GM19193 (cell line): Measurements from ENCODE around the gene AKT1.

Experiments
- POLR2A ChIP-seq: IDR thresholded peaks from 4 replicates; pipeline ENCODE4 v1.6.1; 2011; ENCODE audit not compliant: insufficient read depth, insufficient read length; ENCODE audit errors: extremely low read depth

Gene AKT1

DNA sequence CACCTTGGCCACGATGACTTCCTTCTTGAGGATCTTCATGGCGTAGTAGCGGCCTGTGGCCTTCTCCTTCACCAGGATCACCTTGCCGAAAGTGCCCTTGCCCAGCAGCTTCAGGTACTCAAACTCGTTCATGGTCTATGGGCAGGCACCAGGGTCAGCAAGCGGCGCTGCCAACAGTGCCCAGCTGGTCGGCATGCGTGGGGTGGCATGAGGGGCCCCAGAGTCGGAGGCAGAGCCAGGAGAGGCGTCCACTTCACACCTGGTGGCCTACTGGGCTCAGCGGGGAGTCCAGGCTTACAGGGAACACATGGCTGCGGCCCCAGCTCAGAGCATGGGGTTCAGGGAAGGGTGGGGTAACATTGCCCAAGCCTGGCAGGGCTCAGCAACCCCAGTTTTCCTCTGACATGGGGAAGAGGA is 20.5 kb downstream of the AKT1 start:
- TF ChIP-seq POLR2A = no peak

DNA sequence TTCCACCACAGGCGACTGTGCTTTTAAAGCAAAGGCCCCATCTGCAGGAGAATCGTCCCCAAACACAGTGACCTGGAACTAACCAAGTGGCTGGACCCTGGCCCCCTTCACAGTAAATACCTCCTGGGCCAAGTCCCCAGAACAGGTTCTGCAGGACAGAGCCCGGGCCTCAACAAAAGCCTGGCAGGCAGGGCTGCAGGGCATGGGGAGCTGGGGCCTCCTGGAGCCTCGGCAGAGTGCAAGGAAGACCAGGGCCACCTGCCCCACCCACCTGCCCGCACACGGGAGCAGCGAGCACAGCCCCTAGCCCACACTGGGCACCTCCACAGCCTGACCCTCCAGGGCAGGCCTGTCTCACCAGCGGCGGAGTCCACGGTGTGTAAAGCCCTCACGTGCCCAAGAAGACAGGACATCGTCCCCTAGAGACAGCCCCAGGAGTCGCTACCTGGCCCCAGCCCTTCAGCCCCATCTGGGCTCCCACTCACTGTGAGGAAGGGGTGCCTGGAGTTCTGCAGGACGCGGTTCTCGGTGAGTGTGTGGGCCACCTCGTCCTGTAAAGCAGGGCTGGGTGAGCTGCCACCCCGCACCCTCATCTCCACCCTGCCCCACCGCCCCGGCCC is 21.0 kb downstream of the AKT1 start:
- TF ChIP-seq POLR2A = no peak

DNA sequence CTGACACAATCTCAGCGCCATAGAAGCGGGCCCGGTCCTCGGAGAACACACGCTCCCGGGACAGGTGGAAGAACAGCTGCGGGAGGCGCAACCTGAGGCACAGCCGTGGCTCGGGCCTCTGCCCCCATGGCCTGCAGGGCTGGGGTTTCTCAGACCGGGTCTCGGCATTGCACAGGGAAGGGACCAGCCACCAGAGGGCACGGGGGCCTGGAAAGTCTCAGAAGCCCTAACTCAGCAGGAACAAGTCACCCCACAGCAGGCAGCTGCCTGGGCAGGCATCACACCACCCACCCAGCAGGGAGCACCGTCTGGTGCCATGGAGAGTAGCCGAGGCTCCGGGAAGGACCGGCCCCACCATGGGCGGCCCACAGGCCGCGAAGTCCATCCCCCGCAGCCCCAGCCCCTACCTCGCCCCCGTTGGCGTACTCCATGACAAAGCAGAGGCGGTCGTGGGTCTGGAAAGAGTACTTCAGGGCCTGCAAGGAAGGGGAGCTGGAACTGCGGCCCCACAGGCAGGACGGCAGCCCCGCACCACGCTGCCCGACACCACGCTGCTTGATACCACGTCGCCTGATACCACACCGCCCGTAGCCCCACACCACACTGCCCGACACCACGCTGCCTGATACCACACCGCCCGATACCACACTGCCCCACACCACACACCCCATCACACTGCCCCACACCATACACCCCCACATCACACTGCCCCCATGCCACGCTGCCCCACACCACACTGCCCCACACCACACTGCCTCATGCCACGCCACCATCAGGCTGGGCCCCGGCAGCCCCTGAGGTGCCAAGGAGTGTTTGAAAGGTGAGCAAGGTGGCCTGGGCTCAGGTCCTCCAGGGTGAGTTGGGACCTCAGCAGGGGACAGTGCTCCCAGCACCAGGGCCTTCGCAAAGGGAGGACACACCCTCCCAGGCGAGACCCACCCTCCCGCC is 21.8 kb downstream of the AKT1 start:
- no peak for TF ChIP-seq POLR2A

DNA sequence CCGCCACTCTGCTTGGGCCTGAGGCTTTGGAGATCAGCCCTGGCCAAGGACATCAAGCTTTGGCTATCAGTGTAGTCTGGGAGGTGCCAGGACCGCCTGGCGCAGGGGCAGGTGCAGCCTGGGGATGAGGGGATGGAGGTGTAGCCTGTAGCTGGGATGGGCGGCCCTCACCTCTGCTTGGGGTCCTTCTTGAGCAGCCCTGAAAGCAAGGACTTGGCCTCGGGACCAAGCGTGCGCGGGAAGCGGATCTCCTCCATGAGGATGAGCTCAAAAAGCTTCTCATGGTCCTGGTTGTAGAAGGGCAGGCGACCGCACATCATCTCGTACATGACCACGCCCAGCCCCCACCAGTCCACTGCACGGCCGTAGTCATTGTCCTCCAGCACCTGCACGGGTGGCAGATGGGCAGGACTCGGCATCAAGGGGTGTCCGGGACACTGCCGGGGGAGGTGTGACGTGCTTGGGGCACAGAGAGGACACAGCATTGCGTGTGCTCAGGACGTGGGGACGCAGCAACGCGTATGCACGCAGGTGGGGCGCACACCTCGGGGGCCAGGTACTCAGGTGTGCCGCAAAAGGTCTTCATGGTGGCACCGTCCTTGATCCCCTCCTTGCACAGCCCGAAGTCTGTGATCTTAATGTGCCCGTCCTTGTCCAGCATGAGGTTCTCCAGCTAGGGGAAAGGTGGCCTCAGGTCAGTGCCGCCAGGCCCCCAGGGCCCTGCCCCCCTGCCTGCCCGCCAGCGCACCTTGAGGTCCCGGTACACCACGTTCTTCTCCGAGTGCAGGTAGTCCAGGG is 22.6 kb downstream of the AKT1 start:
- TF ChIP-seq POLR2A = no peak

DNA sequence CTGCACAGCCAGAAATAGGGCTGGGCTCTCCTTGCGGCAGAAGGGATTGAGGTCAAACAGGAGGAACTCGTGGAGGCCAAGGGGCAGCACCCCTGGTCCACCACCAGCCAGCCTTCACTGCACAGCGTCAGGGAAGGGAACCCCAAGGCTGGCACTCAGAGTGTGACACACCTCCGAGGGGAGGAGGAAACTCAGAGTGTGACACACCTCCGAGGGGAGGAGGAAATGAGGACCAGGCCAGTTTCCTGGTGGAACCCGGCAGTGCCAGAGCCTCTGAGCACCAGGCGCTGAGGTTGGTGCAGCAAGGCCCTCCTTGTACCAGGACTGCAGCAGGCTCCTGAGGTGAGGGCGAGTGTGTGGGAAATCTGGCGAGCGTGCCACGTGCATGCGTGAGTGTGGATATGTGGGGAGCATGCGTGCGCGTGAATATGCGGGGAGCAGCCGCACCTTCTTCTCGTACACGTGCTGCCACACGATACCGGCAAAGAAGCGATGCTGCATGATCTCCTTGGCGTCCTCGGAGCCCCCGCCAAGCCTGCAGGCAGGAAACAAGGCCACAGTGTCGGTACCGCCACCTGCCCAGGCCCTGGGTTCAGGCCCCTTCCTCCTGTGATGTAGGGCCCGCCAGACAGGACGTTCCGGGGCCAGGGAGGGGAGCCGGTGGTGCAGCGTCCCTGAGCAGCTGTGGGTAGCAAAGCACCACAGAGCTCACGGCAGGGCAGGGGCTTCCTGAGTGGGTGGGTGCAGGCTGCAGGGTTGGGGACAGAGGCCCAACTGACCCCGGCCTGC is 23.4 kb downstream of the AKT1 start:
- no peak for TF ChIP-seq POLR2A

DNA sequence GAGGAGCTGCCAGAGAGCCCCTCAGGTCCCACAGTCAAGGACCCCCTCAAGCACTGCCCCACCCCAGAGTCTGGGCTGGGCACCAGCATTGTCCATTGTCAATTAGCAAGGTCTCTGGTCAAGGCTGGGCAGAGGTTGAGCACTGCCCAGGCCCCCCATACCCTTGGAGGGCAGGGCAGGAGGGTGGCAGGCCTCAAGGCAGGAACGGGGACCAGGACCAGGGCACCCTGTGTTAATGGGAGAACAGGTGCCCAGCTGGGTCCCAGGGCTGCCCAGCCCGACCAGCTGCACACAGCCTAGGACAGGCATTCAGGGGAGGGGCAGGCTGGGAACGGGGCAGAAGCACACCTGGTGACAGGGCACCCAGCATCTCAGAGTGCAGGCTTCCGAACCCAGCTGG is 24.2 kb downstream of the AKT1 start:
- no peak for TF ChIP-seq POLR2A

DNA sequence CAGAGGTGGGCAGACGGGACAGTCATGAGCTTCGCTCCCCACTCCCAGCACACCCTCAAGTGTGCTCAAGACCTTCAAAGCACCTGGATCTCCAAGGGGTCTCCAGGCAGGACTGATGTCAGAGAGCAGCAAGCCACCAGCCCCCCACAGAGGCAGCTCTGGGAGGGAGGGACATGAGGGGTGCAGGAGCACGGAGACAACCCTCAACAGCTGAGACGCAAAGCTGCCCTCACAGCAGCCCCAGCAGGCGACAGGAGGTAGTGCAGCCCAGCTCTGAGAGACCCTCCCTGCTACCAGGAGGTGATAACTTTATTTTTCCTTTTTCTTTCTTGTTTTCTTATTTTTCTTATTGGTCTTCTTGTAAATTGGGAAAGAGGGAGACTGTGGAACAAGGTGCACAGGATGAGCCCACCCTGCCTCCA is 24.7 kb downstream of the AKT1 start:
- no peak for TF ChIP-seq POLR2A

DNA sequence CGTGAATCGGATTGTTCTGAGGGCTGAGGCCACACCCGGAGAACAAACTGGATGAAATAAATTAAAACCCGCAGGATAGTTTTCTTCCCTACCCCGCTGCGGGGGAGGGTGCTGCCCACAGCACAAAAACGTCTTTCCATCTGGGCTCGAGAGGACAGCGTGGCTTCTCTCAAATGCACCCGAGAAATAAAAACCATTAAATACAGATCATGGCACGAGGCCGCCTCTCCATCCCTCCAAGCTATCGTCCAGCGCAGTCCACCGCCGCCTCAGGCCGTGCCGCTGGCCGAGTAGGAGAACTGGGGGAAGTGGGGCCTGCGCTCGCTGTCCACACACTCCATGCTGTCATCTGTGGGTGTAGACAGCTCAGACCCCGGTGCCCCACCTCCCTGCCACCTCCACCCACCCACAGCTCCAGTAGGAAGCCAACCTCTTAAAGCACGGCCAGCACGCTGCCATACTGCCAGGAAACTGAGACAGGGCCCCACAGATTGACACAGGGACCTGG is 25.4 kb downstream of the AKT1 start:
- TF ChIP-seq POLR2A = no peak

DNA sequence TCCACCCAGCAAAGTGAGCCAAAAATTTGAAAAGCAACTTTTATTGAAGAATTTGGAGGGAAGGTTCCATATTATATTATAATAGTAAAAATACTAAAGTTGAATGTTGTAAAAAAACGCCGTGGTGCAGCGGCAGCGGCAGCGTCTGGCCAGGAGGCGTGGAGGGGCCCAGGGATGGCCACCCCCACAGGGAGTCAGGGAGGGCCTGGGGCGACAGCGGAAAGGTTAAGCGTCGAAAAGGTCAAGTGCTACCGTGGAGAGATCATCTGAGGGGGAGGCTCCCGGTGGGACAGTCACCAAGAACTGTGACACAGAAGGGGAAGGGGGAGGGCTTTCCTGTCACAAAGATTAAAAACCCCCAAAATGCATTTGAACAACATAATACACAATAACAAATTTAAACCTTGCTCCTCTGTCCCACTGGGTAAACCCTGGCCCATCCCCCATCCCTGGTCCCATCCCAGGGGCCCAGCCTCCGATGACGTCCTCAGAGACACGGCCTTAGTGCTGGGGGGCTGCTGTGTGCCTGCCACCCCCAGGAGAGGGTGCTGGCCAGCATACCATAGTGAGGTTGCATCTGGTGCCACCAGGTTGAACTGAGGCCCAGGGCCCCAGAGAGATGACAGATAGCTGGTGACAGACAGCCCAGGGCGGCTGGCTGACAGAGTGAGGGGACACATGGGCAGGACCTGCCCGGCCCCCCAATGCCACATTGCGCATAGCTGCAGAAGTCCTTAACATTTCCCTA is 26.1 kb downstream of the AKT1 start:
- TF ChIP-seq POLR2A = no peak

DNA sequence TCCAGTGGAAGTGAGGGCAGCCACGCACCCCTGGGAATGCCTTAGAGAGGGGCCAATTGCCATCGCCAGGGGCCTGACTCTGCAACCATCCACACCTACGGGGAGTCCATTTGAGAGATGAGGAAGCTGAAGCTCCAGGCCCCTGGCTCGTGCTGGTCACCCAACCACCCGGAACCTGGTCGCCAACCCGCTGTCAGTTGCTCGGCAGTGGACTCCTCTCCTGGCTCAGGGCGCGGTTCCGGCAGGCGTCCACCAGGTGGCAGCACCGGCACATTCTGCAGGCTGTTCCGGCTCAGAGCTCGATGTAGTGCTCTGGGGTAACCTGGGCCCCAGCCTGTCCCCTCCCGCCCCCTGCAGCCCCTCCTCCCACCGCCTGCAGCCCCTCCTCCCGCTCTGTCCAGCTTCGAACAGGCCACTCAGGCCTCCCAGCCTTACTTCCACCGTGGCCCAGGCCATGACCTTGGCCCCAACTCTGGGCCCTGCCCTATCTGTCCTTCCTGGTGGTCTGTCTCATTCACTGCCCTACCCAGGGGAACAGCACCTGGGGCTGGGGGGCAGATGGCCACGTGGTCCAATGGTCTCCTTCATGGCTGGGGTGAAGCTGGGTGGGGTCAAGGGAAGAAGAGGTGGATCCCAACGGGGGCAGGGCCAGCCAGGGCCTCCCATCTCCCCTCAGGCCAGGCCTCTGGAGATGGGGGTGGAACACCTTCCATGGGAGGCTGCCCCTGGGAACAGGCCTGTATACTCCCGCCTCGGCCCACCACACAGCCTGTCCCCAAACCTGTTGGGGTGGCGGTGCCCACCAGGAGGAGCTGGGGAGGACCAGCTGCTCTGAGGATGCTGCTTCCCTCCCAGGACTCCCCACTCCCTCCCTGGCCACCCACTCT is 26.9 kb downstream of the AKT1 start:
- TF ChIP-seq POLR2A = no peak

DNA sequence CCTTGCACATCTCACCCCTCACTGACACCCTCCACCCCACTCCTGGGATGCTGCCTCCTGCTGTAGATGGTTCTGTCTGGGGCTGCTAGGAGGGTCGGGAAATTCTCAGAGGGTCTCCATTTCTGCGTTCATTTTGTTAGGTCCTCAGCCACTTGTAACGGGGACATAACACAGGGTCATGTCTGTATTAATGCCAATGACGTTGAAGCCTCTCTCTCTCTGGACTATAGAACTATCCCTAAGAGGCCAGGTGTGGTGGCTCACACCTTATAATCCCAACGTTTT is 28.0 kb downstream of the AKT1 start:
- no peak for TF ChIP-seq POLR2A

DNA sequence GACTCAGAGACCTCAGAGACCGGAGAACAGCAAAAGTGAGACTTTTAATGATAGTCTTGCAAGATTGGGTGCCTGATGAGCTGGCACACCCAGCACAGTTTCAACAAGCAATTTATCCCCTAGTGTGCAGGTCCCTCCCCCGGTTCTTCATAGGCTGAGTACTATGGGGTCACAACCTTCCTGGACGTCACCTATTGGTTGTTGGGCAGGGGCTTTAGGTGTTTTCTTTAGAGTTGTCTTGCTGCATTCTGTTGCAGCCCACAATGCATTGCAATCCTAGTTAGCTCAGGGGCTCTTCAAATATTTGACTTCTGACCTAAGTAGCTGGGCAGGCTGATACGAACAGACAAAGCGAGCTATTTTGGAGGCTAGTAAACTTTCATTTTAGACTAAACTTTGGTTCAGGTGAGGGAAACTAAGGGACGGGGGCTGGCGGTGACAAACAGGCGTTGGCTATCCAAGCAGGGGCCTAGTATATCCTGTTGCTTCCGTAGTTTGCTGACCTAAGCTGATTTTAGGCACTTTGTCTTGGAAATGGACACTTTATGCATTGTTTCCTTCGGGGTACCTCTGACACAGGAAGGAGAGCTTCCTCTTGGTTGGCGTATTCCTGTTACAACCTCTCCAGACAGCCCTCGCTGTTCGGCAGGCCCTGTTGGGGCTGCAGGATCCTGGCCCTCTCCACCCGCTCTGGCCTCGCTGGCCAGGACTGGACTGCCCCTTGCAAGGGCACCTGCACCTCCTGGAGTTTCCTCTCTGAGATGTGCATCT is 28.5 kb downstream of the AKT1 start:
- no peak for TF ChIP-seq POLR2A
